CD4-positive, alpha-beta T cell treated with Interleukin-15 for 4 hours (primary cell): Measurements from ENCODE around the gene GPR12.
A peak's percentile ranks its signal among the peaks of the same experiment; 100 is the strongest.

Experiments
- DNase-seq: peaks from one replicate; pipeline ENCODE4 v3.0.0-alpha.2; 2020; ENCODE audit warnings: low spot score

The GPR12 gene

DNA sequence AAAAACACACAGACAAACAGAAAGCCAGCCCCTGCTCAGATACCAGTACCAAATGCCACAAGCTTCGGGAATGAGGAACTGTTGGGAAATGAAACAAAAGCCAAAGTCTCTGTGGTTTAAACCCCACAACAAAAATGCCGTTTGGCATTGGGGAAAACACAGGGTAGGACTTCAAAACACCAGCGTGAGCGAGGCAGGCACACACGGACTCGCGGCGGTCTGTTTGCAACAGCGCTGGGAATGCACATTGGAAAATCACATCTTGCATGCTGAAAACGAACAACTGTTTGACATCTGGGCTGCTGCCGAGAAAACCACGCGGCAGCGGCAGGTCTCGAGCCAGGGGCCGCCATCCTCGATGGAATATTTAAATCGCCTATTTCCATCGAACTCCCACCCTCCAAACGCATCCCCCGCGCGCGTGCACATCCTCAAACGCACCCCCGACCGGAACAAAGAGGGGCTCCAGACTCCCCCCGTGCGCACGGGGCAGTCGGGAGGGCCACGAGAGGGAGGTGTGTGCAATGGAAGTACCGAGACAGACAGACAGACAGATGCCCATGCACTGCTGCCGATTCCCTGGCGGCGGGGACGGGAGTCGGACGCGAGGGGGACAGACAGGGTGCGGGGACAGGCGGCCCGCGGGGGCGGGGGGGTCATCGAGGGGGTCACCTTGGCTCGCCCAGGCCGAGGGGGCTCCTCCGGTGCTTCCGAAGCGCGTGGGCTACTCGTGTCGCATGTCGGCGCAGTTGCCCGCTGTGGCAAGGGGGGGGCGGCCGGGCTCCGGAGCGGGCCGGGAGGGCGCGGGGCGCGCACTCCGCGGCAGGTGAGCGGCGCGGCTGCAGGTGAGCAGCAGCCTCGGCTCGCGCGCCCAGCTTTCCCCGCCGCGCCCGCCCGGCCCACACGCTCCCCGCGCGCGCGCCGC, at the start of gene GPR12:
GPR12 (minus strand) TSS at position 880 of the 925 bp plus-strand sequence. CDS start 959 bp downstream, outside the sequence.
- no peak for DNase-seq

- no peak for DNase-seq
Measured at GRCh38 chr13:26810095-26810494, 49.5 kb upstream of the GPR12 start.

DNA sequence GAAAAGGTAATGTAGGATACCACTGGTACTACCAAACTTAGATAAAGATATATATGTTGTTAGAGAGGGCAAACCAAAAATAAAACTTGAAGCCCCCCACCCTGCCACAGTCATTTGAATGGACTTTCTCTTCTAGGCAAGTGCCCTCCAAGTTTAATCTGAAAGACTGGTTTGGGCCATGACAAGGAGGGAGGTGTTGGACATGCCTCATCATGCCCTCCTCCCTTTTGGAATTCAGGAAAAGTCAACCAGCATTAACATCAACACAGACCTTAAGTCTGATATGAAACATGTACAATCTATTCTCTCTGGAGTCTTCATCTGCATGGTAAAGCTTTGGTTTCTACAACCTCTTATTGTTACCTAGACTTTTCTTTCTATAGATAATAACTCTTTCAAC, 46.3 kb upstream of the GPR12 start:
- no peak for DNase-seq

DNA sequence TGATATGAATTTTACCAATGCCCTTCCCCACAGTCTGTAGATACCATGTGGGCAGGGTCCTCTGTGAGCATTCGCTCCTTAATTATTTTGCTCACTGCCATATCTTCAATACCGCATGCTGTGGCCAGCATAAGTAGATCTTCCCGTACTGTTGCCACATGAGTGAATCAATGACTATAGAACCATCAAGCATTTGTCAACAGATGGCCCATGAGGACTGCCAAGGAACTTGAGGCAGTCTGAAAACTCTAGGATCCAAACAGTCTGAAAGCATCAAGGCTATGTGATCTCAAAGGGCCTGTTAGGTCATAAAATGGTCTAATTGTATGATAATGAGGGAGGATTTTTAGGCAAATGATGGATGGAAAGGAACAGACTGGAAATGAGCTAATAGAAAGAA, 27.4 kb upstream of the GPR12 start:
- DNase-seq = no peak

GRCh38 chr13:26786651-26787295, 26.2 kb upstream of the GPR12 start:
- DNase-seq = no peak

GRCh38 chr13:26785838-26786630, 25.4 kb upstream of the GPR12 start:
- peak; percentile 39 for DNase-seq

GRCh38 chr13:26784704-26785639, 24.4 kb upstream of the GPR12 start:
- no peak for DNase-seq

DNA sequence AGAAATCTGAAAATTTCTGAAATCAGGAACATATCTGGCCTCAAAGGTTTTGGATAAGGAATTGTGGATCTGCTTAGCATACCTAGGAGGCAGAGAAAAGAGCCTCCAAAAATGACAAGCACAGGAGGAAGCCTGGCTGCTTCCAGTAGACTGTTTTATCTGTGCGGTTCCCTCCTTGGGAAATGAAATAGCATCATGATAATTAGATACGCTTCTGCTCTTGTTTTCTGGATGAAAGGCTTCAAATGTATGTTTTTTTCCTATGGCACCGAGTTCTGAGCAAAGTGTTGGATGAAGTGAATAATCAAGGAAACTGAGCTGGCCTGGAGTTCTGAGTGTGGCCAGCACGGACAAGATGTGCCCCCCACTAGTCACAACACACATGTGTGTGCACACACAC, 19.8 kb upstream of the GPR12 start:
- DNase-seq = no peak

DNA sequence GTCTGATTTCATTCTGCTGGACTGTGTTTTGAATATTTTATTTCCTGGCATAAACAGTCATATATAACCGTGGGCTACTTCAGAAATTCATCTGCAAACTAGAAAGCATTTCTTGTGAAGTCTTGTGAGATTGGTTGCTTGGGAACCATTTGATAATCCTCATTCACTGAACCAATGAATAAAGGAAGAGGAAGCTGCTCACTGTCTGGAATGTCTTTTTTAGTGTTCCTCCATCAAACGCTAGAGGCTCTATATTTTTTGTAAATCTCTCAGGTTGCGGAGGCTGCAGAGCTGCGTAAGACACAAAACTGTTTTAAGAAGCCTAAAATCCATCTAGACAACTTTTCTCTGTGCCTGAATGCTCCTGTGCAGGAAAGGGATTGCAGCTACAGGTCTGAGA, 18.7 kb upstream of the GPR12 start:
- DNase-seq = no peak

- DNase-seq = no peak
Measured at GRCh38 chr13:26772531-26772930, 11.9 kb upstream of the GPR12 start.

DNA sequence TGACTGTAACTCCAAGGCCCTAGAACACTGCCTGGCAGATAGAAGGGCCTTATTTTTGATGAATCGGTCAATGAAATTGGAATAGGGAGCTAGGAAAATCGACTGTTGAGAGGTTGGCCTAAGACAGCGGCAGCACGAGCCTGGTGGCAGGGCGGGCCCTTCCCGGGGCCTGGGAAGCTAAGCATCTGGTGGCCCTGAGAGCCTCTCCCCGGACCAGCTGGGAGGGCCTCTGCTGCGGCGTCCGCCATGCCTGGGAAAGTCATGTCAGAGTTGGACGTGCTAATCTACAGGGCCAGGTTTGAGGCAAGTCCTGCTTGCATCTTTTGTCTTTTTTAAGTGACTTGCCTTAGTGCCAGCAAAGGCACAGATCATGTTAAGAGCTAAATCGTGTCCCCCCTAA, 11.2 kb upstream of the GPR12 start:
- DNase-seq = no peak

- no peak for DNase-seq
Measured at GRCh38 chr13:26762745-26763345, 2.3 kb upstream of the GPR12 start.

DNA sequence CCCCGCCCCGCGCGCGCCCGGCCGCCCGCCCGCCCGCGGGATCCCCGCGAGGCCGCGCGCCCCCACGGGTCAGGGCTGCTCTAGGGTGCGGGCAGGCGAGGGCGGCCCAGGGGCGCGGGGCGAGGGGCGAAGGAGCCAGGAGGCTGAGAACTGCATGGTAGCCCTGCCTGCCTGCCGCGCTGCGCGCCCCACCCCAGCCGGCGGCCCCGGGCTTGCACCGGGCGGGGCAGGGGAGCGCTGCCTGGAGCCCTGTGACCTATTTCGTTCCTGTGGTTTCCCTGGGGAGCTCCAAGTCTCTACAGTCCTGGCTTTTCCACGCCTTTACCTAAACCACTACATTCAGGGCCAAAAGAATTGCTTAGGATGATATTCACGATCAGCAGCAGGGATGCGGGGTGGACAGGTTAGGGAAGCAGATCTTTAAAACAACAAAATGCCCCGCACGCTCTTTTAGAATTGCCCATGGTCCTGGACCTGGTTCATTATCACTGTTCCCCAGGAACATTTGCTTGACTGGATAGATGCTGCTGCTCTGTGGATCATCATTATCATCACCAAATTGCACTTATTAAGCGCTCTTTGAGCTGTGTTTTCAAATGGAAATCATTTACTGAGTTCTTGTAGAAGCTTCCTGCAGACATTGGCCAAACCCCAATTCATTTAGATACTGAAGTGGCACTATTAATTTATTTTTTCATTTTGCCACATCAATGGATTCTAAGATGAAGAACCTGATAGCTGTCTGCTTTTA, 421 bp upstream of the GPR12 start:
- no peak for DNase-seq

DNA sequence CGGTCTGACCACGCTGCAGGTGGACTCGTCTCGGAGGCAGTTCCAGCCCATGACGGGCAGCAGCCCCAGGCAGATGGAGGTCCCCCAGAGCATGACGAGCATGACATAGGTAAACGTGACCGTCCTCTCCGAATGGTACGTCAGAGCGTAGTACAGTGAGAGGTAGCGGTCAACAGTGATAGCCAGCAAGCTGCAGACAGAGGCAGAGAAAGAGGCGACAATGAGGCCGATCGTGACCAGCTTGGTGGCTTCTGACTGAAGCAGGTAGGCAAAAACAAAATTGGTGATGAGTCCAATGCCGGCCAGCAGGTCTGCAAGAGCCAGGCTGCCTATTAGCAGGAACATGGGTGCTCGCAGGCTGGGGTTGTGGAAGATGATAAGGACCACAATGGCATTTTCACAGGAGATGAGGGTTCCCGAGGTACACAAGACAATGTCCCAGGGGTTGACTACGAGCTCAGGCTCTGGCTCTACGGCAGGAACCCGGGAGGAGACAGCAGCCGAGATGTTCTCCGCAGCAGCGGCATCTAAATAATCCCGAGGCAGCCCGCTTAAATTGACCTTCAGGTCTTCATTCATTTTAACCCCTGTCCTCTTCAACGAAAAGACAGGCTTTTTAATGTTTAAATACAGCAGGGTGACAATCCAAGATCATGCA, 1.2 kb downstream of the GPR12 start:
- no peak for DNase-seq

DNA sequence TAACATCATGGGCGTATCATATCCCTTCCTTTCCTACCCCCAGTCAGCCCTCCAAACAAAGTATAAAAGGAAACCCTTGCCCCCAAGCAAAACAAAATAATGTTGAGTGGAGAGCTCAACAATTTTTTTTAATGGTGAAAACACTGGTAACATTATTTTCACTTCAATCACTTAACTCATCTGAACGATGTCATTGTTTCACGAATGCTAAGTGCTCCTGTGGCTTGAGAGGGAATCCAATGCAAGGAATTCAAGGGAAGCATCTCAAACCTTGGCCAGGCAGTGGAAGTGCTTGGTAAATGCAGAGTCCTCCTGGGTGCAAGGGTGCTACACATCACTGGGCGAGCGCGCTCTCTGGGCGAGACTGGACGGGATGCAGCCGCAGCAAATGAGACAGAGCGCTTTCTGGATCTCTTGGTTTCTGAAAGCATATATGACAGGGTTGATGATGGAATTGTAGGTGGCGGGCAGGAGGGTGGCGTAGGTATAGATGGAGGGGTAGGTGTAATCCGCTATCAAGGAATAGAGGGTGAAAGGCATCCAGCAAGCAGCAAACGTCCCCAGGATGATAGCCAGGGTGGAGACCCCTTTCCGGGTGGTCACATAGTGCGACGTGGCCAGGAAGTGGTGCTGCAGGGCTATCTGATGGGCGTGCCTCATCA, 2.0 kb downstream of the GPR12 start:
- no peak for DNase-seq

GRCh38 chr13:26756961-26757360, 3.6 kb downstream of the GPR12 start:
- DNase-seq = no peak

- no peak for DNase-seq
Measured at GRCh38 chr13:26752671-26753070, 7.9 kb downstream of the GPR12 start.

DNA sequence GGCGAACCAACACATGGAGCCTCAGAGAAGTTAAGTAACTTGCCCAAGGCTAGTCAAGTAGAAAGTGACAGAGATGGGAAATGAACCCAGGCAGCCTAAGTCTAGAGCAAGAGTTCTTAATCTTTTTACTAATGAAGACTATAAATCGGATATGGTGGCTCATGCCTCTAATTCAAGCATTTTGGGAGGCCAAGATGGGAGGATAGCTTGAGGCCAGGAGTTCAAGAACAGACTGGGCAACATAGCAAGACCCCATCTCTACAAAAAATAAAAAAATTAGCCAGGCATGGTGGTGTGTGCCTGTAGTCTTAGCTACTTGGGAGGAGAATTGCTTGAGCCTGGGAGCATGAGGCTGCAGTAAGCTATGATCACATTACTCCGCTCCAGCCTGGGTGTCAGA, 10.7 kb downstream of the GPR12 start:
- no peak for DNase-seq

- DNase-seq = no peak
Measured at GRCh38 chr13:26749285-26749684, 11.3 kb downstream of the GPR12 start.
